ENCODE measurements around the gene IGIP.

DNA sequence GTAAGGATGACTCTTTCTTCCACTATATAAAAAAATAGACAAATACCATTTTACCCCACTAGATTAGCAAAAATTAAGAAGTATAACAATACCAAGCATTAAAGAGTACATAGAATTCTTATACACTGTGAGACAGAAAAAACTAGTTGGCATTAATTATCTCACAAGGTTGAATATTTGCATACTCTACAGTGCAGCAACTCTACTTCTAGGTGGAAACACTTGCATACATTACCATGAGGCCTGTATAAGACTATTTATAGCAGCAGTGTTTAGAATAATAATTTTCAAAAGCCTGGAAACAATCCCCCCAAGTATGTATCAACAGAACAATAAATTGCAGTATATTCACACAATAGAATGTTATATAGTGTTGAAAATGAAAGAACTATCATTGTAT, 30.8 kb upstream of the IGIP start:
- TF ChIP-seq POLR2A (IDR thresholded peaks at IDR 0.05), result no peak
- TF ChIP-seq, protein P1, sequence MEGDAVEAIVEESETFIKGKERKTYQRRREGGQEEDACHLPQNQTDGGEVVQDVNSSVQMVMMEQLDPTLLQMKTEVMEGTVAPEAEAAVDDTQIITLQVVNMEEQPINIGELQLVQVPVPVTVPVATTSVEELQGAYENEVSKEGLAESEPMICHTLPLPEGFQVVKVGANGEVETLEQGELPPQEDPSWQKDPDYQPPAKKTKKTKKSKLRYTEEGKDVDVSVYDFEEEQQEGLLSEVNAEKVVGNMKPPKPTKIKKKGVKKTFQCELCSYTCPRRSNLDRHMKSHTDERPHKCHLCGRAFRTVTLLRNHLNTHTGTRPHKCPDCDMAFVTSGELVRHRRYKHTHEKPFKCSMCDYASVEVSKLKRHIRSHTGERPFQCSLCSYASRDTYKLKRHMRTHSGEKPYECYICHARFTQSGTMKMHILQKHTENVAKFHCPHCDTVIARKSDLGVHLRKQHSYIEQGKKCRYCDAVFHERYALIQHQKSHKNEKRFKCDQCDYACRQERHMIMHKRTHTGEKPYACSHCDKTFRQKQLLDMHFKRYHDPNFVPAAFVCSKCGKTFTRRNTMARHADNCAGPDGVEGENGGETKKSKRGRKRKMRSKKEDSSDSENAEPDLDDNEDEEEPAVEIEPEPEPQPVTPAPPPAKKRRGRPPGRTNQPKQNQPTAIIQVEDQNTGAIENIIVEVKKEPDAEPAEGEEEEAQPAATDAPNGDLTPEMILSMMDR (IDR thresholded peaks at IDR 0.05), result no peak
- TF ChIP-seq POLR2AphosphoS5 (IDR thresholded peaks at IDR 0.05), result no peak

All from suprapubic skin (tissue), 4 donors.